DLD1 (cell line): ENCODE measurements around the gene TCTN1.

Source experiments
- in situ Hi-C: cut with HindIII; loops from 2 replicates; pipeline ENCODE4 v1.10.0; 2017; ENCODE audit warnings: low sequenced_read_pairs

The TCTN1 gene

GRCh38 chr12:110613771-110614684, at the start of gene TCTN1:
Gene TCTN1, plus strand, starts transcription at chr12:110614129. Its CDS starts 54 bp downstream, at chr12:110614183.
- in situ Hi-C loops: no loop called here

- in situ Hi-C loops: no loop called here
Measured at GRCh38 chr12:110564471-110564991, 49.4 kb upstream of the TCTN1 start.

- in situ Hi-C loops: no loop called here
Measured at GRCh38 chr12:110565894-110566871, 47.7 kb upstream of the TCTN1 start.

GRCh38 chr12:110566993-110567392, 46.9 kb upstream of the TCTN1 start:
- in situ Hi-C loops: no loop called here

- in situ Hi-C loops: no loop called here
Measured at GRCh38 chr12:110568752-110569151, 45.2 kb upstream of the TCTN1 start.

- in situ Hi-C loops: loop anchor here (5.0 kb wide), 1 partner anchor 43 kb away; no protein-coding TSS in a partner anchor
Measured at GRCh38 chr12:110569838-110570237, 44.1 kb upstream of the TCTN1 start.

- in situ Hi-C loops: loop anchor here (5.0 kb wide), 1 partner anchor 43 kb away; no protein-coding TSS in a partner anchor
Measured at GRCh38 chr12:110570798-110571197, 43.1 kb upstream of the TCTN1 start.

- in situ Hi-C loops: loop anchor here (5.0 kb wide), 1 partner anchor 47 kb away; no protein-coding TSS in a partner anchor
Measured at GRCh38 chr12:110574044-110574443, 39.9 kb upstream of the TCTN1 start.

GRCh38 chr12:110574717-110575230, 39.2 kb upstream of the TCTN1 start:
- in situ Hi-C loops: loop anchor here (5.0 kb wide), 1 partner anchor 47 kb away; no protein-coding TSS in a partner anchor

GRCh38 chr12:110575326-110575725, 38.6 kb upstream of the TCTN1 start:
- in situ Hi-C loops: no loop called here

GRCh38 chr12:110576504-110576903, 37.4 kb upstream of the TCTN1 start:
- in situ Hi-C loops: no loop called here

- in situ Hi-C loops: no loop called here
Measured at GRCh38 chr12:110577864-110578693, 35.9 kb upstream of the TCTN1 start.

- in situ Hi-C loops: no loop called here
Measured at GRCh38 chr12:110578694-110579534, 35.0 kb upstream of the TCTN1 start.

GRCh38 chr12:110579535-110580253, 34.2 kb upstream of the TCTN1 start:
- in situ Hi-C loops: no loop called here

- in situ Hi-C loops: no loop called here
Measured at GRCh38 chr12:110581931-110582275, 32.0 kb upstream of the TCTN1 start.

- in situ Hi-C loops: no loop called here
Measured at GRCh38 chr12:110582276-110583136, 31.4 kb upstream of the TCTN1 start.
